22Rv1 (cell line): Measurements from ENCODE around the gene BNC2.

Experiments
- ZFX ChIP-seq: fragments of 450-650 bp; IDR thresholded peaks from 2 replicates; pipeline ENCODE4 v1.6.1; 2017; ENCODE audit warnings: antibody characterized with exemption, borderline replicate concordance
- TF ChIP-seq, protein P1 (sequence below): fragments of 450-650 bp; IDR thresholded peaks from 2 replicates; pipeline ENCODE4 v1.5.1; 2017; ENCODE audit warnings: mild to moderate bottlenecking

DNA sequence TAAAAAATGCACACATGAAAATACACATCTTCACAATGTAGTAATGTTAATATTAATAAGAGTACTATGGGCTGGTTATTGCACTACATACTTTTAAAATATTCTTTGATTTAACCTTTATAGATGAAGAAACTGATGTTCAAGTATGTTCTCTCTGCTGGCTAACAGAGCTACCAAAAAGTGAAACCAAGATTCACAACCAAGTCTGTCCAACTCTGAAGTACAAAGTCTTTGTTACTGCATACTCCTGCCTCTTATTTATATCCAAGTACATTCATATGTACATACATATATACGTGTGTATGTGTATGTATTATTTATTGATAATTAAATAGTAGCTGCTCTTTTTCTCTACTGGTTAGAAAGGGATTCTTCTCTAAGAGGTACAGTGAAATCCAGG is 325.6 kb downstream of the BNC2 start:
- TF ChIP-seq, protein P1, sequence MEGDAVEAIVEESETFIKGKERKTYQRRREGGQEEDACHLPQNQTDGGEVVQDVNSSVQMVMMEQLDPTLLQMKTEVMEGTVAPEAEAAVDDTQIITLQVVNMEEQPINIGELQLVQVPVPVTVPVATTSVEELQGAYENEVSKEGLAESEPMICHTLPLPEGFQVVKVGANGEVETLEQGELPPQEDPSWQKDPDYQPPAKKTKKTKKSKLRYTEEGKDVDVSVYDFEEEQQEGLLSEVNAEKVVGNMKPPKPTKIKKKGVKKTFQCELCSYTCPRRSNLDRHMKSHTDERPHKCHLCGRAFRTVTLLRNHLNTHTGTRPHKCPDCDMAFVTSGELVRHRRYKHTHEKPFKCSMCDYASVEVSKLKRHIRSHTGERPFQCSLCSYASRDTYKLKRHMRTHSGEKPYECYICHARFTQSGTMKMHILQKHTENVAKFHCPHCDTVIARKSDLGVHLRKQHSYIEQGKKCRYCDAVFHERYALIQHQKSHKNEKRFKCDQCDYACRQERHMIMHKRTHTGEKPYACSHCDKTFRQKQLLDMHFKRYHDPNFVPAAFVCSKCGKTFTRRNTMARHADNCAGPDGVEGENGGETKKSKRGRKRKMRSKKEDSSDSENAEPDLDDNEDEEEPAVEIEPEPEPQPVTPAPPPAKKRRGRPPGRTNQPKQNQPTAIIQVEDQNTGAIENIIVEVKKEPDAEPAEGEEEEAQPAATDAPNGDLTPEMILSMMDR = no peak
- no peak for TF ChIP-seq ZFX
